Suprapubic skin (tissue), 3 donors: Measurements from ENCODE around the gene IDH3A.

Experiments used
- POLR2A ChIP-seq, 2 donors: fragments of 450-650 bp; IDR thresholded peaks; one replicate each; pipeline ENCODE4 v1.6.1; 2017; ENCODE audit warnings: antibody characterized with exemption in 2 of 2, mild to moderate bottlenecking in 2 of 2, moderate library complexity in 2 of 2
- TF ChIP-seq, protein P1 (sequence below), 2 donors: fragments of 200-600 bp in 1 of 2; fragments of 450-650 bp in 1 of 2; sonication (generic) in 1 of 2; IDR thresholded peaks; one replicate each; pipeline ENCODE4 v1.5.1; 2016 to 2019; ENCODE audit warnings: antibody characterized with exemption in 2 of 2, mild to moderate bottlenecking in 1 of 2, moderate library complexity in 1 of 2

DNA sequence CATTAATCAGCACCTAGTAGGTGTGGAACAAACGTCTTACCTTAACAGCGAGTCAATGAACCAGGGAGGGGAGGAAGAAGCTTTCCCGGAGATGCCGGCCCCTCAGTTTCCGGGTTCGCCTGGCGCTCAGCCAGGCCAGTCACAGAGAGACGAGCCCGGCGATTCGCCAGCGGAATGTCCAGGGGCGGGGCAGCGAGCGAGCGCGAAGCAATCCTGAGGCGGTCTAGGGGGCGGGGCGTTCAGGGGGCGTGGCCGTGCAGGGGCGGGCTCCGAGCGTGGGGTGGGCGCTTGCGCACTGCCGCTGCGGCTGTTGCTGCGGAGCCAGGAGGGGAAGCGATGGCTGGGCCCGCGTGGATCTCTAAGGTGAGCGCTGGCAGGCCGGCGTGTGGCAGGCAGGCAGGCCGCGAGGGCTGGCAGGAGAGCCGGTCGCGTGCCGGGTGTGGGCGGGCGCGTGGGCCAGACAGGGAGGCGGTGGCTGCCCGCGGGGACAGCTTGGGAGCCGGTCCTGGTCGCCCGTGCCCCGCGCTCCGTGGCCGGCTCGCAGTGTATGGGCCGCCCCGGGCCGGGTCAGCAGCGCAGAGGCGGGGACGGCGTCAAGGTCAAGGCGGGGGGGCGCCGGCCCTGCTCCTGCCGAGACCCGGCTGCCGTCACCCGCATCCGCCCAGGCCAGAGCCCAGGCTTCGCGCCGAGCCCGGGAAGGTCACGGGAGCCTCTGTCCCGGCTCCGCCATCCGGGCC is at the start of gene IDH3A:
- no peak for TF ChIP-seq POLR2A (IDR thresholded peaks at IDR 0.05)
- TF ChIP-seq, protein P1, sequence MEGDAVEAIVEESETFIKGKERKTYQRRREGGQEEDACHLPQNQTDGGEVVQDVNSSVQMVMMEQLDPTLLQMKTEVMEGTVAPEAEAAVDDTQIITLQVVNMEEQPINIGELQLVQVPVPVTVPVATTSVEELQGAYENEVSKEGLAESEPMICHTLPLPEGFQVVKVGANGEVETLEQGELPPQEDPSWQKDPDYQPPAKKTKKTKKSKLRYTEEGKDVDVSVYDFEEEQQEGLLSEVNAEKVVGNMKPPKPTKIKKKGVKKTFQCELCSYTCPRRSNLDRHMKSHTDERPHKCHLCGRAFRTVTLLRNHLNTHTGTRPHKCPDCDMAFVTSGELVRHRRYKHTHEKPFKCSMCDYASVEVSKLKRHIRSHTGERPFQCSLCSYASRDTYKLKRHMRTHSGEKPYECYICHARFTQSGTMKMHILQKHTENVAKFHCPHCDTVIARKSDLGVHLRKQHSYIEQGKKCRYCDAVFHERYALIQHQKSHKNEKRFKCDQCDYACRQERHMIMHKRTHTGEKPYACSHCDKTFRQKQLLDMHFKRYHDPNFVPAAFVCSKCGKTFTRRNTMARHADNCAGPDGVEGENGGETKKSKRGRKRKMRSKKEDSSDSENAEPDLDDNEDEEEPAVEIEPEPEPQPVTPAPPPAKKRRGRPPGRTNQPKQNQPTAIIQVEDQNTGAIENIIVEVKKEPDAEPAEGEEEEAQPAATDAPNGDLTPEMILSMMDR (IDR thresholded peaks at IDR 0.05), result no peak
